Head of caudate nucleus (tissue), 42 donors: Measurements from ENCODE around the gene HOXC10.

Experiments used
- DNase-seq, 42 donors: peaks; one replicate each; pipeline versions ENCODE4 v3.0.0 to v3.0.0-alpha.2; 2020 to 2021; ENCODE audit warnings: mixed read lengths in 7 of 42
- intact Hi-C: fragments of 100-400 bp; cut with DNase I; formaldehyde crosslinking; loops from one replicate; pipeline ENCODE4 v1.15.0; 2022

HOXC10 gene

DNA sequence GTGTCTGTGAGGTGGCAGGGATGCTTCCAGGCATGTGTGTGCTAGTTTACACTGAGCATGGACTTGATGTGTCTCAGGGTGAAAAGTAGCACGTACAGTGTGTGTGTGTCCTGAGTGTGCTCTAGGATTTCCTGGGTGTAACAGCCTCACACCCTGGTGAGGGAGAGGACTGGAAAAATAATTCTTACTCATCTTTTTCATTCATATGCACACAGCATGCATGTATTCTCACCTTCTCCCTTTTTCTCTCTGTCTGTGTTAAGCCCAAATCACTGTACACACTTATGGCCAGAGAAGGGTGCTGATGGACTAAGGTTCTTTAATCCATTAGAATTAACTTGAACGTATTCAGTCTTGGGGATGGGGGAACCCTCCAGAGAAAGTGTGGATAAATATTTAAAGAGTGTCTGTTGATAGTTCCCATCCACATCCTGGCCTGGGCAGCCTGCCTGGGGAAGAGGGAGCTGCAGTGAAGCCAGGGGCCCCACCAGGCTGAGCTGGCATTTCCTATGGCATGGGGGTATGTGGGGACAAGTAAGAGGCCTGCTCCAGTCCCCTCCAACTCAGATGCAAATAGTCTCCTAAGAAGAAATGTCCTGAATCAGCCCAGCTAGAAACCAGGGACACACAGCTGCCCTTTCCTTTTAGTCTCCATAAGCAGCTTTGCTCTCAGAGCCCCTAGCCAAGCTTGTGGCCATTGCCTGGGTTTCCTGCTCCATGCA lies 22.8 kb downstream of the HOXC10 start:
- no peak for DNase-seq
- intact Hi-C loops, result loop anchor here (2.0 to 10.0 kb wide), 3 partner anchors 183 to 303 kb away; no protein-coding TSS in a partner anchor

DNA sequence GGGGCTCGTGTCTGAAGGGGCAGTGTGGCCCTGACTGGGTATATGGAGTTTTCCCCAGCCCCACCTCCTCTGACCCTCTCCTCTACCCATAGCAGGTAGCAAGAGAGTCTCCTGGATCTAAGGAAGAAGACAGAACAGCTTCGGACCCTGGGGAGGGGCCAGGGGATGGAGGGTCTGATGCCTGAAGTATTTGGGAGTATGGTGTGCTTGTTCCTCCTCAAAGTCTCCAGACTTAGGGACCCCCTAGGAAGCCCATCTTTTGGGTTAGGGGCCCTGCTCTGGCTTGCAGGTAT lies 23.3 kb downstream of the HOXC10 start:
- DNase-seq, result no peak
- intact Hi-C loops, result loop anchor here (5.0 to 10.0 kb wide), 2 partner anchors 199 to 303 kb away; no protein-coding TSS in a partner anchor

DNA sequence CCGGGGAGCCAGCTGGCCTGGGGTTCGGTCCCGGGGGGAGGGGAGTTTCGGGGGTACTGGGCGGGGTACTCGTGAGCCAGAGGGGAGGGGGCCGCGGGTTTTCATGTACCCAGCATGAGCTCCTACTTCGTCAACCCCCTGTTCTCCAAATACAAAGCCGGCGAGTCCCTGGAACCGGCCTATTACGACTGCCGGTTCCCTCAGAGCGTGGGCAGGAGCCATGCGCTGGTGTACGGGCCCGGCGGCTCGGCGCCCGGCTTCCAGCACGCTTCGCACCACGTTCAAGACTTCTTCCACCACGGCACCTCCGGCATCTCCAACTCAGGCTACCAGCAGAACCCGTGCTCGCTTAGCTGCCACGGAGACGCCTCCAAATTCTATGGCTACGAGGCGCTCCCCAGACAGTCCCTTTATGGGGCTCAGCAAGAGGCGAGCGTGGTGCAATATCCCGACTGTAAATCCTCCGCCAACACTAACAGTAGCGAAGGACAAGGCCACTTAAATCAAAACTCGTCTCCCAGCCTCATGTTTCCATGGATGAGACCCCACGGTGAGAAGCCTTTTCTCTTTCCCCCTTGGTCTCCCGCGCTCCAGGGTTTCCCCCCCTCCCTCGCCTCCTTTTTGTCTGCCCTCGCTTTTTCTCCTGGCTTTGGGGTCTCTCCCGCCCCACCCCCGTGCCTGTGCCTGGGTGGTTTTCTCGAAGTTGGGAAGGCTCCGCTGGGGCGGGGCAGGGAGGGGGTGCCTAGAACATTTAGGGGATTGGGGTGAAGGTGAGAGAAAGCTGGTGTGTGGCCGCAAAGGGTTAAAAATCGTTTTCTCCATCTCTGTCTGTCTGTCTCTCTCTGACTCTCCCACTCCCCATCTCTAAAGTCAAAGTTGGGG lies 24.5 kb downstream of the HOXC10 start:
- DNase-seq, result no peak
- intact Hi-C loops, result loop anchor here (5.0 to 10.0 kb wide), 2 partner anchors 198 to 305 kb away; no protein-coding TSS in a partner anchor

DNA sequence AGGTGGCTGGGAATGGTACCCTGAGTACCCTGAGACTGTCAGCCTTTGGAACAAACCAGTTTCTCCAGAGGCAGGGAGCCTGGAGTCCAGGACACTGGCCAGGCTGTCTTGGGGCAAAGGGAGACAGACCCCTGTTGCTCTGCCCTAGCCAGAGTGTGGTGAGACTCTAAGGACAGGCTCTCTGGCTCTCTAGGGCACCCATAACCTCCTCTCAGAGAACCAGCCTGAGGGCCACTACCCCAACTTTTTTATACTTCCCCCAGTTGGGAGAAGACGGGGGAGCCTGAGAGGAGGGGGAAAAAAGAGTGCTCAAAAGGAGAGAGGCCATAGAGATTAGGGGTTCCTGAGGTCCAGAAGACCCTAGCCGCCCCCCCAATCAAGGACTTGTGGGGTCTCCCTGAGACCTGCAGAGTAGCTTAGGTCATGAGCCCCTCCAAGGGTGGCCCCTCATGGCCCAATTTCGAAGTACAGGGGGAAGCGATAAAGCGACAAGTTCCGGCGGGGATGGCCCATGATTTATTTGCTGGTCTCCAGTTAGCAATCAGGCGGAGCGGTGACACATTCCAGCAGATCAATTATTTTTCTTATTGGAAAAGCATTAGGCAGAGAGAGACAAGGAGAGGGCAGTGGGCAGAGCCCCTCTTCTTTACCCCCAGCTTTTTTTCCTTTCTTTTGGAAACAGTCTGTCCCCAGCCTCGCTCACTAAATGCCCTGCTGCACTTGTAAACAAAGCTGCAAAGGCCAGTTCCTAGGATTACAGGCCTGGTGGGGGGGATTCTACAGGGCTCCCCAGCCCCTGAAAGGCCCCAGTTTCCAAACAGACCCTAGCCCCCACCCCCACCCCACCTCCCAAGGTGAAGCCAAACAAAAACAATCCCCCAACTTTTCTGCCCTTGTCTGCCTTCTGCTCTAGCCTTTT lies 25.4 kb downstream of the HOXC10 start:
- DNase-seq, result no peak
- intact Hi-C loops, result no loop called here

DNA sequence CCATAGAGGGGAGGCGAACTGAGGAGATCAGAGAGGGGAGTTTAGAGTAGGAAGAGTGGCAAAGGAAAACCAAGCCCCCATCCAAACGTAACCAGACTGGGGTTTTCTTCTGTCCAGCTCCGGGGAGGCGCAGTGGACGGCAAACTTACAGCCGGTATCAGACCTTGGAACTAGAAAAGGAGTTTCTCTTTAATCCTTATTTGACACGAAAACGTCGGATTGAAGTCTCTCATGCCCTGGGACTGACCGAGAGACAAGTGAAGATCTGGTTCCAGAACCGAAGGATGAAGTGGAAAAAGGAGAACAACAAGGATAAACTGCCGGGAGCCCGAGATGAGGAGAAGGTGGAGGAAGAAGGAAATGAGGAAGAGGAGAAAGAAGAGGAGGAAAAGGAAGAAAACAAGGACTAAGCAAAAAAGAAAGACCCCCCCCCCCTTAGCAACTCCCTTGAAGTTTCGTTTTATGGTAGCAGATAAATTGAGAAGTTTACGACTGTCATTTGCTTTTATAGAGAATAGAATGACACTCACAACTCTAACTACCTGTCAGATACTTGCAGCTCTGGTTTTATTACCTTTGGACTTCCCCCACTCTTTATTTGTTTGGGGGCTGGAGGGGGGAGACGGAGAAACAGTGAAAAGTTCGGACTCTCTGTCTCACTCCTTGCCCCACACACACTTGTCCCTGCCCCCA lies 26.2 kb downstream of the HOXC10 start:
- DNase-seq, result no peak
- intact Hi-C loops, result no loop called here

DNA sequence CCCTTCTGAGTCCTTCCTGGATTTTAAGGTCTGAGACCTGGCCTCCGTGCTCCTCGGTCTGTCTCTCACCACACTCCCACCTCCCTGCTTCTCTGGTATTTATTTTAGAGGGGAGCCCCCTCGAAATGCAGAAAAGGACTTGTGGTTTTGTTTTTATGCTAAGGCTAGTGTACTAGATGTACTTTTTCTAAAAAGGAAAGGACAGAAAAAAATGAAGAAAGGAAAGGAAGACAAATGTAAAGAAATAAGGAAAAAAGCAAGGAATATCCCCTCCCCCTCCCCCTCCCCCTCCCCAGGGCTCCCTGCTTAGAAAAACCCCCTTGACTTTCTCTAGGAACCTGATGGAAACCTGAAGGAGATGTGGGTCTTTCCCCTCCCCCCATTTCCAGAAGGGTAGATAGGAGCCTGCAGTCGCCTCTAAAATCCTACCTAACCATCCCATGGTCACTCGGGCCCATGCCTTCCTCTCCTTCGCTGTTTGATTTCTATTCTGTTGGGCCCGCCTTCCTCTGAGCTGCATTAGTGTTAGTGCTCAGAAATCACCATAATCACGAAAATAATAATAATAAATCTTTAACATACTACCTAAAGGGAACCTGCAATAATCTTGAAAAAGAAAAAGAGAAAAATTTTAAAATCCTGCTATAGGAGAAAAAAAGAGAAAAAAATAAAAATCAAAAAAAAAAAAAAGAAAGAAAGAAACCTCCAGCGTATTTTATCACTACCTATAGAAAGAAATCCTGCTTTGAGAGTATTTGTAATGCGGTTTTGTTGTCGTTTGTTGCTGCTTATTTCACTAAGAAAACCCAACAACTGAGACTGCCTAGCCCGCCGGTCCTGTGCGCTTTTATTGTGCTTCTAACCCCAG lies 27.0 kb downstream of the HOXC10 start:
- no peak for DNase-seq
- intact Hi-C loops, result no loop called here

DNA sequence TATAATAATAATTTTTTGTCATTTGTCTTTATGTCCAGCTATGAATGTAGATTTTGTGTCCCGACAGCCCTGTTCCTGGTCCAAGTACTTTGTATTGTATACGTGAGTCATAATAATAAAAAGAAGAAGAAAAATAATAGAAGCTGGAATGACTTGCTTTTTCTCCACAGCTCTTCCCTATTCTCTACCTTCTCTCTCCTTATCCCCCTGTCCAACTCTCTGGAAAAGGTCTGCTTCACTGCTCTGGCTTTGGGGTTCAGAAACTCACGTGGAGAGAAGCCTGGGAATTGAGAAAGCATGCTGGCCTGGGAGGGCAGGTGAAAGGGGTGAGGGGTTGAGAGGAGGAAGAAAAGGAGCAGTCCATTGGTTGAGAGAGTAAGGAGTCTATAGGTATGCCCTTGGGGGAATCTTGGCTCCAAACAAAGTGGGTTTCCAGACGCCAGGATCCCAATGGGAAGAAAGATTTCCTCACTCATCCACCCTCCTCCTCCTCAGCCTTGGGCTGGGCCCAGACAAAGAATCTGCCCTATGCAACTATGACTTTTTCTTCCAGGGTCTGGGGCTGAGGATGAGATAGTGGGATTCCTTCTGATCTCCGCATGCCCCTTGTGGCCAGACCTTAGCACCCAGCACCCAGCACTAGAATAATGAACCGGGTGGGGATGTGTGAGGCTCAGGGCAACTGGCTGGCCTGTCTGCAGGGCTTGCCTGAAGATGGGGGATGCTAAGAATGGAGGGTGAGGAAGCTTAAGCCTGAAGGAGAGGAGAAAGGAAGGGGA lies 27.9 kb downstream of the HOXC10 start:
- DNase-seq, result no peak
- intact Hi-C loops, result no loop called here

DNA sequence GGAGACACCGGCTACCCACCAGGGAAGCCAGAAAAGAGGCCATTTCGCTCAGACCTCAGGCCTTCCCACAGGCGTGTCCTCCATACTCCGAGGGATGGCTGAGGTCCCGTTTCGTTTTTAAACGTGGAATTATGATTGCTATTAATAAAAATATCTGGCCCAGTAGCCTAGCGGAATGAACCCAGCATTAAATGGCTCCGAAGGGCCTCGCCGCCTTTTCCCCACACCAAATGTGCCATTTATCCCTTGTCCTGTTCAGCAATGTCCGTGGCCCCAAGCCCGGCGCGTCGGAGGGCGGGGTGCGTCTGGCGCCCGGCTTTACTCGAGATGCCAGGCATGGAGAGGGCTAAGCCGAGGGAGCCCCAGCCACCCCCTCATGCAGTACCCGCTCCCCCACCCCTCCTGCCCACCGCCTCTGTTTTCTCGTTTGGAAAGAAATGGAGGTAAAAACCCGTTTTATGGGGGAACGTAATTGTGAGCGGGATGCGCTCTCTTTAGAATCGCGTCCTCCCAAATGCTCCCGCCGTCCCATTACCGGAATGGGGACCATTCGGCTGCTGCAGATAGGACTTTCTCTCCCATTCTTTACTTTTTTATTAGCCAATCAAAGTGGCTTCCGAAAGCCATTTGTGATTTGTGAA lies 29.6 kb downstream of the HOXC10 start:
- DNase-seq, result no peak
- intact Hi-C loops, result no loop called here

DNA sequence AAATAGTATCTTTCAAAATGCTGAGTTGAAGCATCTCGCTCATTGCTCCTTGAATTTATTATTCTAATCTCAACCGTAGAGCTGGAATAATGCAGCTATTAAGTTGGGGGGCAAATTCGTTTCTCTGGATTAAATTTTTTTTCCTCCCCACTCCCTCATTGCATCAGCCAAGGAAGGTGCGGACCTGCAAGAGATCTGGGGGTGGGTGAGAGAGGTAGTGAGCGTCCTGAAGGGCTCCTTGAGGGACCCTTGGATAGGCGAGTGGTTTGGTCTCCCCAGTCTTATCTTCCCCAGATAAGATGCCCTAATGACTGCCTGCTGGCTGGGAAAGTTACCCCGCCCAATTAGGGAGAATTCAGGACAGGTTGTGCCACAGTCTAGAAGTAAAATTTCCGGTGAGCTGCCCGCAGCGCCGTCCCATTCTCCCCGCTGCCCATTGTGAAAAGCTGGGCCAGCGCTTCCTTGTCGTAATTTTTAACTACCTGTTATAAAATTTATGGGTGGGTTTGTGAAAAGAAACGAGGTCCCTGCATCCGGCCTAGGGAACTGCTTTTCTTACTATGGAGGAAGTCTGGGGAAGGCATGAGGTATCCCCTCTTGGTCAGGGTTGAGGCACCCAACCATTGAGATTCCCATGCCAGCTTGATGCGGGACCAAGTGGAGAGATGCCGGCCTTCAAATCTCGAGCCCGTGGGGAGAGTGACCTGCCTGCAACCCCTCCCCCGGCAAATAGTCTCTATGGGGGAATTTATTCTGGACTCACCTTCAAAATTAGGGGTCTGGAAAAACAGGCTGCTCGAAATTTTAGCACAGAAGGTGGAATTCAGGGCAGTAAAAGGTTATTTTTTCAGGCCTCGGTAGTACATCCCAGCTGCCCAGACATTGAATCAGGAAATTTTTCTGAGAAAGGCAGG lies 30.3 kb downstream of the HOXC10 start:
- DNase-seq, result no peak
- intact Hi-C loops, result no loop called here

DNA sequence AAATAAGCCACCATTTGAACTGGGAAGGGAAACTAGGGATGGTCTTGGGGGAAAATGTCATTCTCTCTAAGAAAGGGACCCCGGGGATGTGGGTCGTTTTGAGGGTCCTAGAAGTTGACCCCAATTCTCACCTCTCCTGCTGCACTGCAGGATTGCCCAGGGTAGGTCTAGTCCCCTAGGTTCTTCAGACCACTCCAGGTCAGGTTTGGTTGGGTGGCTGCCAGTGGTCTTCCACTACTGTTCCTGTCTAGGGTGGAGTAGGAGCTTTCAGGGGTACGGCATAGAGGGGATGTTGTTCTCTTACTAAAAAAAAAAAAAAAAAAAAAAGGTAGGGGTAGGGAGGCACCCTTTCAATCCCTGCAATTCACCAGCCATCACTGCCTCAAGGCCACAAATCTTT lies 31.1 kb downstream of the HOXC10 start:
- DNase-seq, result no peak
- intact Hi-C loops, result no loop called here

DNA sequence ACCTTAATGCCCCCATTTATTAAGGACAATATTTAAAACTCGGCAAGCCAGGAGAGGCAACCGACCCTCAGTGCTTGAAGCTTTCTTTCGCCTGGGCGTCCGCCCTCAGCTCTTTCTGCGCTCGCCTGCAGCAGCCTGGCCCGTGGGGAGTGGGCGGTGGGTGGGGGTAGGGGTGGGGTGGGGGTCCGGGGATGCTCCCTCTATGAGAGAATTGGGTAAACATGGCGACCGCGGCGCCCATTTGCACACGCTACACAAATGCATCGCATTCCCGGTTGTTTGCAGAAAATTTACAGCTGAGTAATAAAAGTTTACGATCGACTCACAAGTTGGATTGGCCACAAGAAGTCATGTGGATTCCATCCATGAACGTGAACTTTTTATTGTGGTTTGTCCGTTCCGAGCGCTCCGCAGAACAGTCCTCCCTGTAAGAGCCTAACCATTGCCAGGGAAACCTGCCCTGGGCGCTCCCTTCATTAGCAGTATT lies 31.6 kb downstream of the HOXC10 start:
- DNase-seq, result no peak
- intact Hi-C loops, result no loop called here

DNA sequence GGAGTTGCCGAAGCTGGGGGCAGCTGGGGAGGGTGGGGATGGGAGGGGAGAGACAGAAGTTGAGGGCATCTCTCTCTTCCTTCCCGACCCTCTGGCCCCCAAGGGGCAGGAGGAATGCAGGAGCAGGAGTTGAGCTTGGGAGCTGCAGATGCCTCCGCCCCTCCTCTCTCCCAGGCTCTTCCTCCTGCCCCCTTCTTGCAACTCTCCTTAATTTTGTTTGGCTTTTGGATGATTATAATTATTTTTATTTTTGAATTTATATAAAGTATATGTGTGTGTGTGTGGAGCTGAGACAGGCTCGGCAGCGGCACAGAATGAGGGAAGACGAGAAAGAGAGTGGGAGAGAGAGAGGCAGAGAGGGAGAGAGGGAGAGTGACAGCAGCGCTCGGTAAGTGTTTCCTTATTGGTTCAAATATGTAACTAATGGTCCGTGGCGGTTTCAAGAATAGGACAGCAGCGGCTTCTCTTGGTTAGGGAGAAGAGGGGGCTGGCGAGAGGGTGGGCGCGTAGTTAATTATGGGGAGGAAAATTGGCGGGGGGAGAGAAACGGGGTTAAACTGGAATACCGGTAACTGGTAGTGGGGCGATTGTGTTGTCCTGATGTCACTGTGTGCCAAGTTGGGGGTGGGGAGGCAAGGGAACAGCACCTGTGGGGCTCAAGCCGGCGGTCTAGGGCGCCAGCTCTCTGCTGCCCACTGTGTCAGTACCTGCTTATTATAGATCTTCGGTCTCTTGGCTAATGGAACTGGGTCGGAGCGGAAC lies 32.3 kb downstream of the HOXC10 start:
- no peak for DNase-seq
- intact Hi-C loops, result no loop called here

DNA sequence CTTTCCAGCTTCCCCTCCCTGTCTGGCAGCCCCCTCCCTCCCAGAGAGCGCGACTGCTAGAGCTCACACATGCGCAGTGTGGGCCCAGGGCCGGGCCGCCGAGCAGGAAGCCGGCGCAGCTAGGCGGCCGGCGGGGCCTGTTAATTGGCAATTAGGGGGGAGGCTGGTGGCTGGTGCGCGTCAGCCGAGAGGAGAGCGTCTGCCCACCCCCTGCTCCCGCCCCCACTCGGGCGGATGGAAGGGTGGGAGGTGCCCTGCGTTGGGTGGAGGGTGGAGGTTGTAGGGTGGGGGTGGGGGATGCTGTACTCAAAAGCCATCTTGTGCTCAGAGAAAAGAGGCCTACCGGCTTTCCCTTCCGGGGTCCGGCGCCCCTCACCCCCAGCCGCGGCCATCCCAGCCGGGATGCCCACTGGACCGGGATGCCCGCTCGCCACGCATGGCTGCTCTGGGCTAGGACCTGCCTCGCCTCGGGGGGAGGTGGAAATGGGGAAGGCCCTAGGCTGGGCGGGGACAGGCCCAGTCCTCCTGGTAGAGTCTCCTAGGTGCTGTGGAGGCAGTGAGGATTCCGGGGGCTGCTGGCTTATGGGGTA lies 33.0 kb downstream of the HOXC10 start:
- intact Hi-C loops, result no loop called here

DNA sequence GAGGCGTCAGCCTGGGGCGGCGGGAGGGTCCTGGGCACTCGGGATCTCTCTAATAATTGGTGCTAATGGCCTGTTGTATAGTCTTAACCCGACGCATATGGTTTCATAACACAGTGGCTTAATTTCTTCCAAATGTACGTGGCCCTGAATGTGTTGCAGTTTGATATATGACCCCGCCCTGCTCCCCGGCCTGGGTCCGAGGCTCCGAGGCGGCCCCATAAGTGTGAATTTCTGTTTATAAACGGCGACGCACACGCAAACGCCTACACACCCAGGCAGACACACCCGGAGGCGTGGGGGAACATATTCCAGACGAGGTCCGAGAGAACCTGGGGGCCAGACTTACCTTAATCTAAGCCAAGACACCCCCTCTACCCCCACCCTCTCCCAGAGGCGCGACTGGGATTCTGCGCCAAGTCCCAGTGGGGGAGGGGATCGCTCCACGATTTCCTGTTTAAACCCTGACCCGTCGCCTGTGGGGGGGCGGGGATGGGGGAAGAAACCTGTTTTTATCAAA lies 33.6 kb downstream of the HOXC10 start:
- intact Hi-C loops, result no loop called here
- DNase-seq, result no peak

More for the DNA sequence above, 33.0 kb downstream of the HOXC10 start:
- peak in 36 of 42 donors; percentile 16 to 75 (median 52) for DNase-seq
